ENCODE data around the gene FNIP2. TPM values are rescaled to one million over a fixed set of nuclear protein-coding genes. Genes with fewer than 3 reads are reported as not detected.

The FNIP2 gene
- total RNA-seq, 4 donors from 2014 or later = 48.9 to 75.8 (median 63.2) TPM

GRCh38 chr4:158796370-158797140, 27.7 kb downstream of the FNIP2 start:
- no peak for DNase-seq
- H3K36me3 ChIP-seq = no peaks in the 10 kb centered on the region
- no peaks in the 10 kb centered on the region for H3K9me3 ChIP-seq
- H3K27ac ChIP-seq = no peak overlapping the region
- H3K4me3 ChIP-seq (replicated peaks in 1 of 3) = no peak overlapping the region
- intact Hi-C loops (cut with DNase I) = no loop called here
- 89 to 94% methylated on average over 7 of the region's 7 CpGs for WGBS, 2 donors
- no peaks in the 10 kb centered on the region for H3K27me3 ChIP-seq
- TF ChIP-seq POLR2A (IDR thresholded peaks at IDR 0.05) (no peak), CTCF (IDR thresholded peaks at IDR 0.05) (no peak)
- H3K4me1 ChIP-seq = peaks cover 0 to 16% of the 10 kb centered on the region in 2 donors

GRCh38 chr4:158798062-158798461, 29.2 kb downstream of the FNIP2 start:
- no peak overlapping the region for H3K4me3 ChIP-seq (replicated peaks in 1 of 3)
- H3K4me1 ChIP-seq = peaks cover 0 to 16% of the 10 kb centered on the region in 2 donors
- 97% methylated on average over 7 of the region's 7 CpGs for WGBS, 2 donors
- intact Hi-C loops (cut with DNase I) = no loop called here
- H3K27ac ChIP-seq = no peak overlapping the region
- no peaks in the 10 kb centered on the region for H3K36me3 ChIP-seq
- DNase-seq = no peak
- H3K9me3 ChIP-seq = no peaks in the 10 kb centered on the region
- TF ChIP-seq CTCF (IDR thresholded peaks at IDR 0.05) (no peak), POLR2A (IDR thresholded peaks at IDR 0.05) (no peak)
- H3K27me3 ChIP-seq = no peaks in the 10 kb centered on the region

- Histone ChIP-seq H3K36me3 (no peaks in the 10 kb centered on the region), H3K4me1 (peaks cover 0 to 16% of the 10 kb centered on the region in 2 donors), H3K9me3 (no peaks in the 10 kb centered on the region), H3K27ac (no peak overlapping the region), H3K4me3 (replicated peaks in 1 of 3) (no peak overlapping the region), H3K27me3 (no peaks in the 10 kb centered on the region)
- no peak for DNase-seq
- TF ChIP-seq CTCF (IDR thresholded peaks at IDR 0.05) (no peak), POLR2A (IDR thresholded peaks at IDR 0.05) (no peak)
- intact Hi-C loops (cut with DNase I) = no loop called here
Observed at GRCh38 chr4:158799013-158799770, 30.4 kb downstream of the FNIP2 start.

GRCh38 chr4:158799856-158800255, 31.0 kb downstream of the FNIP2 start:
- Histone ChIP-seq H3K9me3 (no peaks in the 10 kb centered on the region), H3K27me3 (no peaks in the 10 kb centered on the region), H3K4me3 (replicated peaks in 1 of 3) (no peak overlapping the region), H3K4me1 (peaks cover 0 to 18% of the 10 kb centered on the region in 2 donors), H3K27ac (no peak overlapping the region), H3K36me3 (no peaks in the 10 kb centered on the region)
- 84 to 89% methylated on average over 7 of the region's 7 CpGs for WGBS, 2 donors
- intact Hi-C loops (cut with DNase I) = no loop called here
- DNase-seq = no peak
- TF ChIP-seq CTCF (IDR thresholded peaks at IDR 0.05) (no peak), POLR2A (IDR thresholded peaks at IDR 0.05) (no peak)

GRCh38 chr4:158801066-158801465, 32.2 kb downstream of the FNIP2 start:
- no peak for DNase-seq
- WGBS, 2 donors = 70 to 87% methylated on average over 4 of the region's 4 CpGs
- Histone ChIP-seq H3K27ac (no peak overlapping the region), H3K36me3 (no peaks in the 10 kb centered on the region), H3K4me1 (peaks cover 0 to 30% of the 10 kb centered on the region in 2 donors), H3K27me3 (no peaks in the 10 kb centered on the region), H3K4me3 (replicated peaks in 1 of 3) (no peak overlapping the region), H3K9me3 (no peaks in the 10 kb centered on the region)
- no peak for TF ChIP-seq CTCF (IDR thresholded peaks at IDR 0.05)
- no peak for TF ChIP-seq POLR2A (IDR thresholded peaks at IDR 0.05)
- intact Hi-C loops (cut with DNase I) = no loop called here
